ENCODE measurements around the gene RNASEH1. TPM values are rescaled to one million over a fixed set of nuclear protein-coding genes. Genes with fewer than 3 reads are reported as not detected.

RNASEH1 gene
- total RNA-seq, 1 donor from 2014 or later: 20.9 TPM

- Histone ChIP-seq H3K9me3 (replicated peaks) (no peaks in the 10 kb centered on the region), H3K4me1 (peaks cover 8% of the 10 kb centered on the region), H3K4me3 (no peak overlapping the region), H3K36me3 (peaks cover 6% of the 10 kb centered on the region), H3K27me3 (ENCODE audit: low read depth) (no peaks in the 10 kb centered on the region), H3K27ac (replicated peaks) (no peak overlapping the region)
- intact Hi-C loops (cut with micrococcal nuclease): no loop called here
- no peak for DNase-seq
- no peak for TF ChIP-seq CTCF (IDR thresholded peaks at IDR 0.05; ENCODE audit: borderline replicate concordance)
These were observed 5.4 kb upstream of the RNASEH1 start for GRCh38 chr2:3563521-3563976.

- Histone ChIP-seq H3K4me3 (peak overlapping the region; percentile 98), H3K27ac (replicated peaks) (peak overlapping the region; percentile 92), H3K9me3 (replicated peaks) (no peaks in the 10 kb centered on the region), H3K27me3 (ENCODE audit: low read depth) (no peaks in the 10 kb centered on the region), H3K36me3 (peaks cover 44% of the 10 kb centered on the region), H3K4me1 (peaks cover 26% of the 10 kb centered on the region)
- no peak for TF ChIP-seq CTCF (IDR thresholded peaks at IDR 0.05; ENCODE audit: borderline replicate concordance)
- DNase-seq: no peak
- intact Hi-C loops (cut with micrococcal nuclease): no loop called here
These were observed 411 bp downstream of the RNASEH1 start for GRCh38 chr2:3557639-3558204.

GRCh38 chr2:3553946-3554345 is 4.2 kb downstream of the RNASEH1 start:
- DNase-seq: no peak
- Histone ChIP-seq H3K4me1 (peaks cover 22% of the 10 kb centered on the region), H3K36me3 (peaks cover 74% of the 10 kb centered on the region), H3K27me3 (ENCODE audit: low read depth) (no peaks in the 10 kb centered on the region), H3K9me3 (replicated peaks) (no peaks in the 10 kb centered on the region), H3K27ac (replicated peaks) (no peak overlapping the region), H3K4me3 (no peak overlapping the region)
- intact Hi-C loops (cut with micrococcal nuclease): no loop called here
- no peak for TF ChIP-seq CTCF (IDR thresholded peaks at IDR 0.05; ENCODE audit: borderline replicate concordance)

- peaks cover 92% of the 10 kb centered on the region for H3K36me3 ChIP-seq
- no peak overlapping the region for H3K4me3 ChIP-seq
- intact Hi-C loops (cut with micrococcal nuclease): no loop called here
- TF ChIP-seq CTCF (IDR thresholded peaks at IDR 0.05; ENCODE audit: borderline replicate concordance): no peak
- peaks cover 8% of the 10 kb centered on the region for H3K4me1 ChIP-seq
- H3K9me3 ChIP-seq (replicated peaks): no peaks in the 10 kb centered on the region
- H3K27ac ChIP-seq (replicated peaks): no peak overlapping the region
- DNase-seq: no peak
- H3K27me3 ChIP-seq (ENCODE audit: low read depth): no peaks in the 10 kb centered on the region
These were observed 10.2 kb downstream of the RNASEH1 start for GRCh38 chr2:3547915-3548314.

- no peak for DNase-seq
- peaks cover 13% of the 10 kb centered on the region for H3K4me1 ChIP-seq
- H3K4me3 ChIP-seq: no peak overlapping the region
- no peaks in the 10 kb centered on the region for H3K9me3 ChIP-seq (replicated peaks)
- H3K27ac ChIP-seq (replicated peaks): no peak overlapping the region
- intact Hi-C loops (cut with micrococcal nuclease): no loop called here
- TF ChIP-seq CTCF (IDR thresholded peaks at IDR 0.05; ENCODE audit: borderline replicate concordance): no peak
- peaks cover 87% of the 10 kb centered on the region for H3K36me3 ChIP-seq
- H3K27me3 ChIP-seq (ENCODE audit: low read depth): no peaks in the 10 kb centered on the region
These were observed 12.2 kb downstream of the RNASEH1 start for GRCh38 chr2:3545788-3546478.

Data from left ventricle myocardium inferior (tissue), 1 donor.